Duodenal mucosa (tissue), 2 donors: Measurements from ENCODE around the gene WNT5A.

Experiments
- H3K27ac ChIP-seq: one replicate; pipeline ENCODE4 v1.7.0; 2013; ENCODE audit warnings: low read depth, low read length
- H3K27me3 ChIP-seq, 2 donors: one replicate each; pipeline ENCODE4 v1.7.0; 2013; ENCODE audit warnings: low read length in 2 of 2, control low read depth in 1 of 2; ENCODE audit not compliant: insufficient read depth in 2 of 2, control insufficient read depth in 1 of 2
- H3K36me3 ChIP-seq, 2 donors: one replicate each; pipeline ENCODE4 v1.7.0; 2013; ENCODE audit warnings: low read length in 2 of 2, control low read depth in 1 of 2; ENCODE audit not compliant: insufficient read depth in 2 of 2, control insufficient read depth in 1 of 2
- H3K4me1 ChIP-seq, 2 donors: one replicate each; pipeline ENCODE4 v1.7.0; 2013; ENCODE audit warnings: low read length in 2 of 2, control low read depth in 1 of 2; ENCODE audit not compliant: insufficient read depth in 2 of 2, control insufficient read depth in 1 of 2
- H3K4me3 ChIP-seq, 2 donors: one replicate each; pipeline ENCODE4 v1.7.0; 2013; ENCODE audit warnings: low read length in 2 of 2, low read depth in 1 of 2
- H3K9ac ChIP-seq, 2 donors: one replicate each; pipeline ENCODE4 v1.7.0; 2013; ENCODE audit warnings: low read length in 2 of 2, low read depth in 1 of 2
- H3K9me3 ChIP-seq, 2 donors: one replicate each; pipeline ENCODE4 v1.7.0; 2013; ENCODE audit warnings: low read length in 2 of 2, control low read depth in 1 of 2; ENCODE audit not compliant: control insufficient read depth in 1 of 2

The WNT5A gene

DNA sequence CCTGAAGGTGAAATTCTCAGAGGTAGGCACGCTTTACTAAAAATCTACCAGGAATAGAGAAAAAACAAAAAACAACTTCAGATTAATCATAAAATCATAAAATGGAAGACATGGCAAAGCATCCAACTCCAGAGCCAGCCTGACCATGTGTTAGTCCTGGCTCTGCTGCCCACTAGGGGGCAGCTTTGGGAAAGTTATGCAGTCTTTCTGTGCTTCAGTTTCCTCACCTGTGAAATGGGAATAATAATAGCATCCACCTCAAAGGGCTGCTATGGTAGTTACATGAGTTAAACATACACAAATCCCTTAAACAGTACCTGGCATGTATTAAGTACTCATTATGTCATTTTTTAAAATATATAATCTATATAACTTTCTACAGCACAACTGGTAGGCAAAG lies 52.3 kb downstream of the WNT5A start:
- H3K27ac ChIP-seq, result no peak overlapping the region
- no peak overlapping the region for H3K4me3 ChIP-seq
- H3K9me3 ChIP-seq, result no peaks in the 10 kb centered on the region
- no peak overlapping the region for H3K9ac ChIP-seq
- H3K36me3 ChIP-seq, result no peaks in the 10 kb centered on the region
- H3K4me1 ChIP-seq, result no peaks in the 10 kb centered on the region
- no peaks in the 10 kb centered on the region for H3K27me3 ChIP-seq

DNA sequence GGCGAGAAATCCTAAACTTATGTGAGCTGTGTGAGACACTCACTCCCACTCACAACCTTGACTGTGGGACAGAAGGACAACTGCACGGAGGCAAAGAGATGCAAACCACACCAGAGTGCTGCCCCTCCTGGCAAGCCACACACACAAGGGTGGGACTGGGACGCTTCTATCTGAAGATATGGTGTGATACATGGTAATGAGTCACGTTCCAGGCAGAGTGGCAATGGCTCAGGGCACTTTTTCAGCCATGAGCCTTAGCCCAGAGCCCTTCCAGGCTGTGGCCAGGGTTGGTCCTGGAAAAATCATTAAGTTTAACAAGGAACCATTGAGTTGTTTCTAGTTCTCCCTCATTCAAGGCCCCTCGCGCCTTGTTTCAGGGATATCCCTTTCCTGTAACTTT lies 56.1 kb downstream of the WNT5A start:
- no peak overlapping the region for H3K27ac ChIP-seq
- H3K9ac ChIP-seq, result no peak overlapping the region
- H3K36me3 ChIP-seq, result no peaks in the 10 kb centered on the region
- H3K4me1 ChIP-seq, result peaks cover 0 to 3% of the 10 kb centered on the region in 2 donors
- no peaks in the 10 kb centered on the region for H3K27me3 ChIP-seq
- H3K9me3 ChIP-seq, result no peaks in the 10 kb centered on the region
- no peak overlapping the region for H3K4me3 ChIP-seq

DNA sequence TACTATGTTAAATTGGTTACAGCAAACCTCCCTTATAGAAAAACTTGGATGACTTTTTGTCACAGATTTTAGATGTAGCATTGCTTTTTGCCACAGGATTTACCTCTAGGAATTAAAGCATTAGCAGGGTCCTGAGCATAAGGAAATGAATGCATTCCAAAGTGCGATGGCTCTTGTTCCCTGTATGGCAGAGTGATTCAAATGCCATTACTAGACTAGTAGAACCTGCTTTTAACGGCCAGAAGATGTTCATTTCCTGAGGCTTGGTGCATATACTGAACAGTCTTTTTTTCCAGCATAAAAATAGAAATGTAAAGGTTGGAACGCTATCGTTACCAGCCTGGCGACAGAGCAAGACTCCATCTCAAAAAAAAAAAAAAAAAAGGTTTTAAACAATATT lies 59.4 kb downstream of the WNT5A start:
- H3K4me3 ChIP-seq, result no peak overlapping the region
- no peak overlapping the region for H3K27ac ChIP-seq
- H3K4me1 ChIP-seq, result peaks cover 0 to 3% of the 10 kb centered on the region in 2 donors
- no peaks in the 10 kb centered on the region for H3K36me3 ChIP-seq
- H3K9ac ChIP-seq, result no peak overlapping the region
- H3K9me3 ChIP-seq, result no peaks in the 10 kb centered on the region
- H3K27me3 ChIP-seq, result no peaks in the 10 kb centered on the region

DNA sequence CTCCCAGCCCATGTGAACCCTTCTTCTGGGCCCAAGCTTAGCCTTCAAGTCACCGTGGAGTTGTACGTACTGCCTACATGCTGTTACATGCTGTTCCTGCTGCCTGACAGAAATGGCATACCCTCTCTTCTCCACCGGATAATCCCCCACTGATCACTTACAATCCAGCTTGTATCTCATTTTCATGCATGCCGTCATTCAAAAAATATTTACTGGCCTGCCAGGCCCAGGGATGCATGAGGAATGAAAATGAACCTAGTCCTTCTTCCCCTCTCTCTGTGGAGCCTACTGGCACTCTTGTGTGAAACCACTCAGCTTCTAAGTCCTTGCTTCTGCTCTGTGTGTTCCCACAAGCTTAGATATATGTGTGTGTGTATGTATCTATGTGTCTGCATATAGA lies 60.6 kb downstream of the WNT5A start:
- Histone ChIP-seq H3K9ac (no peak overlapping the region), H3K9me3 (no peaks in the 10 kb centered on the region), H3K27me3 (no peaks in the 10 kb centered on the region), H3K27ac (no peak overlapping the region), H3K36me3 (no peaks in the 10 kb centered on the region), H3K4me3 (no peak overlapping the region), H3K4me1 (peaks cover 0 to 3% of the 10 kb centered on the region in 2 donors)

DNA sequence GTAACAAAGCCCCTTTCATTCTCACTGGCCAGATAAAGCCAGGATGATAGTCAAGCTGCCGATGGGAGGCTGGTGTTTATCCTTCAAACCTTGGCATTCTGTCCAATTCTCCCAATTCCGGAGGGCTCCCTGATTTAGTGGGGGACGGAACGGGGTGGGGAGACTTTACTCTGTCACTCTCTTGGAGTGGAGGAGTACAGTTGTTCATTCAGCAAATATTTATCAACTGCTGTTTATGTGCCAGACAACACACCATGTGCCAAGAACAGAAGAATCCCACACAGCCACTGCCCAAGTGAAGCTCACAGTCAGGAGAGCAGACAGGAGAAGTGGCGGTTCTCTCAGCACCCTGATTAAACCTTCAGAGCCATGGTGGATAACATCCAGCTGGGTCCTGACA lies 63.3 kb downstream of the WNT5A start:
- Histone ChIP-seq H3K27me3 (no peaks in the 10 kb centered on the region), H3K9ac (no peak overlapping the region), H3K27ac (no peak overlapping the region), H3K4me1 (peaks cover 0 to 3% of the 10 kb centered on the region in 2 donors), H3K36me3 (no peaks in the 10 kb centered on the region), H3K9me3 (no peaks in the 10 kb centered on the region), H3K4me3 (no peak overlapping the region)

DNA sequence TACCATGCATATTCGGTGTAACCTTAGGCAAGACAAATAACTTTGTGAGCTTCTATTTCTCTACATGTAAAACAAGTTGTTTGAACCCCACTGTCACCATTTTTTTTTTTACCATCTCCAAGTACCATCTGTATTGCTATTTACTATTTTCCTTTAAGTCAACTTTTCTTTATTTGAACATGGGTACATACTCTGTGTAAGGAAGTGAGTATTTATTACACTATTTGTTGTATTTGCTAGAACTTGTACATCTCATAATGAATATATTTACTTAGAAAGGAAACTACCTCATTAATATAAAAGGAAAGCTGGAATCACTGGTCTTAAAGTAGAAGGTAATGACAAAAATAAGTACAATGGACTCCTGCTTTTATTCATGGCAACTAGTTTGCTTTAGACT lies 69.9 kb downstream of the WNT5A start:
- peaks cover 5 to 8% of the 10 kb centered on the region in 2 donors for H3K4me1 ChIP-seq
- H3K27me3 ChIP-seq, result no peaks in the 10 kb centered on the region
- H3K9me3 ChIP-seq, result no peaks in the 10 kb centered on the region
- no peak overlapping the region for H3K27ac ChIP-seq
- H3K9ac ChIP-seq, result no peak overlapping the region
- no peak overlapping the region for H3K4me3 ChIP-seq
- no peaks in the 10 kb centered on the region for H3K36me3 ChIP-seq

DNA sequence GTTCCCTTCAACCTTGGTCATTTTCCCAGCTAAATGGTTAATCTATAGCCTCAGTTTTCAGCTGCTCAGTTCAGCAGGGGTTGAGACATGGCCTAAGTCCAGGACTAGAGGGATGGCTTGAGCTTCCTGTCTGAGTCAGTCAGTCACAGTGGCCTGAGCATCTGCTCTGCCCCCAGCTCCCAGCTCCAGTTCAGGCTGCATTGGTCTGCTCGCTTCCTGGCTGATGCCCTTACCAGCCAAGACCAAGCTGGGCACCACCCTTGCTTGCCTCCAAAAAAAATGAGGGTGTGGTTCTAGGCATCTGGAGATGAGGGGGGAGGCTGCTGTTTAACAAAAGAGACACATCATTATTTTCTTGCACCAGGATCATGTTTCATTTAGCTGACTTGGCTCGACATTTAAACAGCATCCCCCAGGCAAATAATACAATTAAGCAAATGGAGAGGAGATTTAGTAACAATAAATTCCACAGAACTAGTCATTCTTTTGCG lies 70.7 kb downstream of the WNT5A start:
- no peaks in the 10 kb centered on the region for H3K36me3 ChIP-seq
- no peak overlapping the region for H3K9ac ChIP-seq
- no peaks in the 10 kb centered on the region for H3K9me3 ChIP-seq
- H3K4me1 ChIP-seq, result peaks cover 5 to 13% of the 10 kb centered on the region in 2 donors
- no peak overlapping the region for H3K27ac ChIP-seq
- no peaks in the 10 kb centered on the region for H3K27me3 ChIP-seq
- no peak overlapping the region for H3K4me3 ChIP-seq
